GM12878 (cell line): ENCODE data around the gene IMMP2L. TPM values are rescaled to one million over a fixed set of nuclear protein-coding genes. Genes with fewer than 3 reads are reported as not detected.
A peak's percentile ranks its signal among the peaks of the same experiment; 100 is the strongest.

Source experiments
- ATAC-seq: fragments of 200-7000 bp; cut with Tn5 transposase; 3 replicates; pipeline ENCODE4 v1.9.1; 2020; ENCODE audit warnings: mild to moderate bottlenecking, moderate library complexity
- BruUV-seq: library from RNA; stranded (reverse); fragments of 400-500 nt; replicated peaks from 2 replicates; lab custom pipeline; 2021; lab: Mats Ljungman, UMichigan
- CTCF ChIA-PET: fragments of 300-600 bp; sonication (Branson Sonifier 250); formaldehyde crosslinking; extraction: SDS; loops from one replicate; lab custom pipeline; 2021; ENCODE audit warnings: inconsistent platforms; lab: Yijun Ruan, JAX
- POLR2A ChIA-PET: fragments of 350-600 bp; formaldehyde crosslinking; extraction: SDS; loops from one replicate; lab custom pipeline; 2021; ENCODE audit warnings: inconsistent platforms; lab: Charles Lee
- RAD21 ChIA-PET: fragments of 300-600 bp; sonication (Branson Sonifier 250); formaldehyde crosslinking; loops from one replicate; lab custom pipeline; 2023; ENCODE audit warnings: antibody characterized with exemption; ENCODE audit not compliant: unreplicated experiment; lab: Charles Lee
- SMC1A ChIA-PET: fragments of 300-600 bp; sonication (Branson Sonifier 250); formaldehyde crosslinking; loops from one replicate; lab custom pipeline; 2023; ENCODE audit not compliant: unreplicated experiment, uncharacterized antibody; lab: Charles Lee
- DNase-seq: peaks from one replicate; pipeline ENCODE4 v3.0.0-alpha.2; 2011; ENCODE audit warnings: low read depth, low spot score
- FAIRE-seq: peaks from 3 replicates; lab custom pipeline; 2011; peaks lifted over from hg19 to GRCh38; lab: Jason Lieb, UNC
- H2AFZ ChIP-seq: 2 replicates; pipeline ENCODE4 v1.6.0; 2011; ENCODE audit warnings: low read depth, low read length, control low read depth; ENCODE audit not compliant: control insufficient read depth
- H3K27ac ChIP-seq: 2 replicates; pipeline ENCODE4 v1.5.1; 2011; ENCODE audit warnings: control low read depth; ENCODE audit not compliant: control insufficient read depth, insufficient read depth
- H3K27me3 ChIP-seq, 2 experiments: replicated peaks in 1 of 2; 2 replicates each; pipeline versions ENCODE4 v1.6.0 to v1.6.1; 2011; ENCODE audit warnings: low read length in 1 of 2; ENCODE audit not compliant: control insufficient read depth in 2 of 2, insufficient read depth in 2 of 2
- H3K36me3 ChIP-seq, 2 experiments: 2 replicates each; pipeline ENCODE4 v1.5.1; 2011; ENCODE audit warnings: low read length in 1 of 2; ENCODE audit not compliant: control insufficient read depth in 2 of 2, insufficient read depth in 2 of 2
- H3K4me1 ChIP-seq: 2 replicates; pipeline ENCODE4 v1.6.1; 2011; ENCODE audit warnings: mild to moderate bottlenecking, low read length, moderate library complexity, mixed read lengths; ENCODE audit not compliant: control insufficient read depth, insufficient read depth
- H3K4me2 ChIP-seq: 2 replicates; pipeline ENCODE4 v1.6.0; 2011; ENCODE audit warnings: control low read depth; ENCODE audit not compliant: control insufficient read depth, insufficient read depth
- H3K4me3 ChIP-seq: fragments of 200-600 bp; sonication (generic); 2 replicates; pipeline ENCODE4 v1.5.1; 2016
- H3K79me2 ChIP-seq: 2 replicates; pipeline ENCODE4 v1.6.0; 2011; ENCODE audit warnings: low read length; ENCODE audit not compliant: control insufficient read depth, insufficient read depth
- H3K9ac ChIP-seq: 2 replicates; pipeline ENCODE4 v1.8.0; 2011; ENCODE audit warnings: low read length, control low read depth, mixed read lengths; ENCODE audit not compliant: control insufficient read depth, insufficient read depth
- H3K9me3 ChIP-seq: replicated peaks from 3 replicates; pipeline ENCODE4 v1.5.1; 2011; ENCODE audit warnings: mild to moderate bottlenecking, low read length; ENCODE audit not compliant: control insufficient read depth, insufficient read depth
- H4K20me1 ChIP-seq: 2 replicates; pipeline ENCODE4 v1.6.0; 2011; ENCODE audit not compliant: control insufficient read depth, insufficient read depth
- ATF7 ChIP-seq: fragments of 450-650 bp; IDR thresholded peaks from 2 replicates; pipeline ENCODE4 v1.6.1; 2016; ENCODE audit warnings: low read depth, mild to moderate bottlenecking
- BHLHE40 ChIP-seq, 2 experiments: fragments of 450-650 bp in 1 of 2; IDR thresholded peaks; 2 replicates each; pipeline ENCODE4 v1.6.1; 2011 to 2017; ENCODE audit warnings: low read depth in 2 of 2, borderline replicate concordance in 1 of 2, improper control_type of control experiment in 1 of 2, low read length in 1 of 2, mild to moderate bottlenecking in 1 of 2
- CHD2 ChIP-seq: IDR thresholded peaks from 2 replicates; pipeline ENCODE4 v1.6.1; 2011; ENCODE audit warnings: low read depth, low read length, improper control_type of control experiment, borderline replicate concordance
- CREB1 ChIP-seq: IDR thresholded peaks from 2 replicates; pipeline ENCODE4 v1.6.1; 2012; ENCODE audit warnings: low read depth, mild to moderate bottlenecking, inconsistent platforms
- DPF2 ChIP-seq: fragments of 450-650 bp; IDR thresholded peaks from 2 replicates; pipeline ENCODE4 v1.6.1; 2017; ENCODE audit warnings: mild to moderate bottlenecking
- JUNB ChIP-seq: IDR thresholded peaks from 2 replicates; pipeline ENCODE4 v1.6.1; 2016; ENCODE audit warnings: antibody characterized with exemption, mild to moderate bottlenecking
- MTA3 ChIP-seq: IDR thresholded peaks from 2 replicates; pipeline ENCODE4 v1.6.1; 2012; ENCODE audit warnings: low read length, inconsistent platforms, borderline replicate concordance
- NFIC ChIP-seq: IDR thresholded peaks from 2 replicates; pipeline ENCODE4 v1.6.1; 2012; ENCODE audit warnings: low read depth, mild to moderate bottlenecking, inconsistent platforms, low read length, moderate library complexity
- PAX8 ChIP-seq: fragments of 450-650 bp; IDR thresholded peaks from 2 replicates; pipeline ENCODE4 v1.6.1; 2017; ENCODE audit warnings: mild to moderate bottlenecking, moderate library complexity
- RAD51 ChIP-seq: fragments of 450-650 bp; IDR thresholded peaks from 2 replicates; pipeline ENCODE4 v1.6.1; 2016; ENCODE audit warnings: moderate library complexity, mild to moderate bottlenecking, inconsistent platforms
- SIN3A ChIP-seq: IDR thresholded peaks from 2 replicates; pipeline ENCODE4 v1.6.1; 2012; ENCODE audit warnings: low read depth, low read length, improper control_type of control experiment
- SUZ12 ChIP-seq: fragments of 200-600 bp; sonication (generic); IDR thresholded peaks from one replicate; pipeline ENCODE4 v1.6.1; 2018; ENCODE audit warnings: antibody characterized with exemption, mild to moderate bottlenecking; ENCODE audit not compliant: unreplicated experiment
- YBX1 ChIP-seq: fragments of 450-650 bp; IDR thresholded peaks from 2 replicates; pipeline ENCODE4 v1.6.1; 2016; ENCODE audit warnings: antibody characterized with exemption
- ZBED1 ChIP-seq: IDR thresholded peaks from 2 replicates; pipeline ENCODE4 v1.6.1; 2016; ENCODE audit warnings: borderline replicate concordance
- ZNF384 ChIP-seq: IDR thresholded peaks from 2 replicates; pipeline ENCODE4 v1.6.1; 2012; ENCODE audit warnings: low read depth, mild to moderate bottlenecking, low read length, improper control_type of control experiment, borderline replicate concordance
- ZSCAN29 ChIP-seq: fragments of 450-650 bp; IDR thresholded peaks from 2 replicates; pipeline ENCODE4 v1.6.1; 2017; ENCODE audit warnings: mild to moderate bottlenecking, moderate library complexity
- WGBS: methylation state at CpG from one replicate; pipeline ENCODE4 v1.1.6; 2016; ENCODE audit warnings: low lambda C conversion rate; ENCODE audit not compliant: insufficient replicate concordance, insufficient coverage; ENCODE audit errors: missing lambda C conversion rate; 5-methylcytosine and 5-hydroxymethylcytosine counted together
- in situ Hi-C: fragments of 300-500 bp; cut with MboI; formaldehyde crosslinking; loops from 9 replicates; pipeline ENCODE4 v1.14.3; 2018; ENCODE audit warnings: mixed read lengths
- intact Hi-C: fragments of 100-400 bp; cut with micrococcal nuclease; formaldehyde crosslinking; loops from one replicate; pipeline ENCODE4 v1.14.2; 2022; ENCODE audit not compliant: unreplicated experiment
- polyA plus RNA-seq, 11 experiments: library from polyadenylated mRNA; depleted of rRNA in 4 of 11; unstranded in 6 of 11; stranded (reverse) in 5 of 11; fragments of >200 nt; fragmentation: Nextera tagmentation in 4 of 11; fragmentation: Illumina TruSeq in 1 of 11; extraction: Ambion mirVana in 4 of 11; extraction: Trizol in 1 of 11; gene quantifications; 1 replicate in 1 of 11; 2 replicates in 10 of 11; pipeline versions ENCODE4 v1.2.1 to v1.2.3, GENCODE V29; 2011 to 2016; ENCODE audit warnings: inconsistent platforms in 2 of 11, missing spikeins in 2 of 11, low read depth in 1 of 11
- total RNA-seq, 4 experiments: library from RNA; depleted of rRNA in 3 of 4; stranded (reverse); fragments of >200 nt in 3 of 4; fragmentation: Illumina TruSeq in 1 of 4; extraction: Trizol in 1 of 4; gene quantifications; 2 replicates each; pipeline versions ENCODE4 v1.2.1 to v1.2.3, GENCODE V29; 2013 to 2021
- TF ChIP-seq, protein P1 (sequence below): fragments of 450-650 bp; IDR thresholded peaks from 2 replicates; pipeline ENCODE4 v1.6.1; 2016; ENCODE audit warnings: mild to moderate bottlenecking
- TF ChIP-seq, protein P2 (sequence below): fragments of 450-650 bp; IDR thresholded peaks from 2 replicates; pipeline ENCODE4 v1.6.1; 2016; ENCODE audit warnings: mild to moderate bottlenecking, moderate library complexity, borderline replicate concordance
- TF ChIP-seq, protein P3 (sequence below): IDR thresholded peaks from 2 replicates; pipeline ENCODE4 v1.6.1; 2012; ENCODE audit warnings: low read length, inconsistent platforms

Gene IMMP2L
- total and polyA plus RNA-seq, 10 of the 15 experiments (the other 5 are each of a cell fraction or from before 2014, with no cell fraction given) = 12.6 to 46.3 (median 19.6) TPM

DNA sequence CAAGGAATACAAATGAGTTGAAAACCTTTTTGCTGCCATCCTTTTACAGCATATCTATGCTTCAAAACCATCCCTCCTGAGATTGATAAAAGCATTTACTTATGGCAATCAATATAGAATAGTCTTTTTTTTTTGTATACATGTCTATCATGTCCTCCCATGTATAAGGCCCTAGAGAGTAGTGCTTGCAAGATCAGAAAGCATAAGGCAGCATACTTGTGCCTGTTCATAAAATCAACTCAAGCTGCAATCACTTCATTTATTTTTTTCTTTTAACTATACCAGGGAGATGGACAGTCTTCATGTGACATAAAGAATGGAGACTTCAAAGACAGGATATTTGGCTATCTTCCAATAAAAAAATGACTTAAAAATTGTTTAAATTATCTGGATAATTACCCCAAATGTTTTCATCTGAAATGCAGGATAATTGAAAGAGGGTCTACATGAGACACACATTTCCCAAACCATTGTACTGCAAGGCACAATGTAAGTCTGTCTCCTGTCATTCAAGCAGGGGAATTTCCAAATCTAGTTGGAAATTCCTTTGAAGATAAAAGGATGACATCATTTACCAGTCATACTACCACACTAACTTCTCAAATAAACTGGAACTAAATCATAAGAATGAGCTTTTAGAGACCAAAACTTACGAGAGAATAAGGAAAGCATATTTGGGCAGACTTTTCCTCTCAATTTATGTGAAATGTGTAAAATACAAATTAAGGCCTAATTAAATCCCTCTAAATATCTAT is 448.9 kb downstream of the IMMP2L start:
- ChIA-PET POLR2A (no interaction called here), CTCF (interaction anchor here (1.2 kb wide), 1 partner anchor 14 kb away, joined by 7 read pairs; no protein-coding TSS in a partner anchor), SMC1A (interaction anchor here (1.0 to 3.6 kb wide), 4 partner anchors 9 to 29 kb away, joined by 3 to 22 read pairs (median 5); no protein-coding TSS in a partner anchor), RAD21 (interaction anchor here (0.6 to 2.2 kb wide), 2 partner anchors 25 to 429 kb away, joined by 3 to 10 read pairs; no protein-coding TSS in a partner anchor)
- Histone ChIP-seq H3K9me3 (no peaks in the 10 kb centered on the region), H3K4me2 (no peak overlapping the region), H4K20me1 (no peaks in the 10 kb centered on the region), H2AFZ (no peak overlapping the region), H3K4me3 (no peak overlapping the region), H3K36me3 (no peaks in the 10 kb centered on the region), H3K9ac (no peak overlapping the region), H3K27ac (no peak overlapping the region), H3K4me1 (no peaks in the 10 kb centered on the region), H3K27me3 (no peaks in the 10 kb centered on the region), H3K79me2 (no peaks in the 10 kb centered on the region)
- 5% methylated on average over 1 of the region's 1 CpG for WGBS
- intact Hi-C loops = no loop called here
- FAIRE-seq (peak; percentile 23), ATAC-seq (peak; percentile 86), DNase-seq (no peak)
- BruUV-seq = no TSS peak
- in situ Hi-C loops = no loop called here
- no peak for TF ChIP-seq RAD51
- TF ChIP-seq, protein P1, sequence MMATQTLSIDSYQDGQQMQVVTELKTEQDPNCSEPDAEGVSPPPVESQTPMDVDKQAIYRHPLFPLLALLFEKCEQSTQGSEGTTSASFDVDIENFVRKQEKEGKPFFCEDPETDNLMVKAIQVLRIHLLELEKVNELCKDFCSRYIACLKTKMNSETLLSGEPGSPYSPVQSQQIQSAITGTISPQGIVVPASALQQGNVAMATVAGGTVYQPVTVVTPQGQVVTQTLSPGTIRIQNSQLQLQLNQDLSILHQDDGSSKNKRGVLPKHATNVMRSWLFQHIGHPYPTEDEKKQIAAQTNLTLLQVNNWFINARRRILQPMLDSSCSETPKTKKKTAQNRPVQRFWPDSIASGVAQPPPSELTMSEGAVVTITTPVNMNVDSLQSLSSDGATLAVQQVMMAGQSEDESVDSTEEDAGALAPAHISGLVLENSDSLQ = peak; percentile 92
- TF ChIP-seq YBX1 = no peak
- TF ChIP-seq JUNB = peak; percentile 78
- TF ChIP-seq ATF7 = peak; percentile 97
- TF ChIP-seq PAX8 = no peak
- TF ChIP-seq CREB1 = peak; percentile 57; the same call in 1 of the 2 replicates
- TF ChIP-seq SUZ12 = no peak
- no peak for TF ChIP-seq ZBED1
- no peak for TF ChIP-seq CHD2
- TF ChIP-seq NFIC = peak; percentile 62; the same call in 1 of the 2 replicates
- TF ChIP-seq DPF2 = peak; percentile 31; the same call in 1 of the 2 replicates
- no peak for TF ChIP-seq SIN3A
- TF ChIP-seq ZSCAN29 = 0 out of 2 replicates have a peak, but pooled peaks have one; percentile 69
- TF ChIP-seq, protein P2, sequence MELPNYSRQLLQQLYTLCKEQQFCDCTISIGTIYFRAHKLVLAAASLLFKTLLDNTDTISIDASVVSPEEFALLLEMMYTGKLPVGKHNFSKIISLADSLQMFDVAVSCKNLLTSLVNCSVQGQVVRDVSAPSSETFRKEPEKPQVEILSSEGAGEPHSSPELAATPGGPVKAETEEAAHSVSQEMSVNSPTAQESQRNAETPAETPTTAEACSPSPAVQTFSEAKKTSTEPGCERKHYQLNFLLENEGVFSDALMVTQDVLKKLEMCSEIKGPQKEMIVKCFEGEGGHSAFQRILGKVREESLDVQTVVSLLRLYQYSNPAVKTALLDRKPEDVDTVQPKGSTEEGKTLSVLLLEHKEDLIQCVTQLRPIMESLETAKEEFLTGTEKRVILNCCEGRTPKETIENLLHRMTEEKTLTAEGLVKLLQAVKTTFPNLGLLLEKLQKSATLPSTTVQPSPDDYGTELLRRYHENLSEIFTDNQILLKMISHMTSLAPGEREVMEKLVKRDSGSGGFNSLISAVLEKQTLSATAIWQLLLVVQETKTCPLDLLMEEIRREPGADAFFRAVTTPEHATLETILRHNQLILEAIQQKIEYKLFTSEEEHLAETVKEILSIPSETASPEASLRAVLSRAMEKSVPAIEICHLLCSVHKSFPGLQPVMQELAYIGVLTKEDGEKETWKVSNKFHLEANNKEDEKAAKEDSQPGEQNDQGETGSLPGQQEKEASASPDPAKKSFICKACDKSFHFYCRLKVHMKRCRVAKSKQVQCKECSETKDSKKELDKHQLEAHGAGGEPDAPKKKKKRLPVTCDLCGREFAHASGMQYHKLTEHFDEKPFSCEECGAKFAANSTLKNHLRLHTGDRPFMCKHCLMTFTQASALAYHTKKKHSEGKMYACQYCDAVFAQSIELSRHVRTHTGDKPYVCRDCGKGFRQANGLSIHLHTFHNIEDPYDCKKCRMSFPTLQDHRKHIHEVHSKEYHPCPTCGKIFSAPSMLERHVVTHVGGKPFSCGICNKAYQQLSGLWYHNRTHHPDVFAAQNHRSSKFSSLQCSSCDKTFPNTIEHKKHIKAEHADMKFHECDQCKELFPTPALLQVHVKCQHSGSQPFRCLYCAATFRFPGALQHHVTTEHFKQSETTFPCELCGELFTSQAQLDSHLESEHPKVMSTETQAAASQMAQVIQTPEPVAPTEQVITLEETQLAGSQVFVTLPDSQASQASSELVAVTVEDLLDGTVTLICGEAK = no peak
- no peak for TF ChIP-seq MTA3
- TF ChIP-seq BHLHE40 (IDR thresholded peaks at IDR 0.05; ENCODE audit: borderline replicate concordance in 1 of 2, low read depth in 2 of 2, low read length in 1 of 2) = no peak
- TF ChIP-seq, protein P3, sequence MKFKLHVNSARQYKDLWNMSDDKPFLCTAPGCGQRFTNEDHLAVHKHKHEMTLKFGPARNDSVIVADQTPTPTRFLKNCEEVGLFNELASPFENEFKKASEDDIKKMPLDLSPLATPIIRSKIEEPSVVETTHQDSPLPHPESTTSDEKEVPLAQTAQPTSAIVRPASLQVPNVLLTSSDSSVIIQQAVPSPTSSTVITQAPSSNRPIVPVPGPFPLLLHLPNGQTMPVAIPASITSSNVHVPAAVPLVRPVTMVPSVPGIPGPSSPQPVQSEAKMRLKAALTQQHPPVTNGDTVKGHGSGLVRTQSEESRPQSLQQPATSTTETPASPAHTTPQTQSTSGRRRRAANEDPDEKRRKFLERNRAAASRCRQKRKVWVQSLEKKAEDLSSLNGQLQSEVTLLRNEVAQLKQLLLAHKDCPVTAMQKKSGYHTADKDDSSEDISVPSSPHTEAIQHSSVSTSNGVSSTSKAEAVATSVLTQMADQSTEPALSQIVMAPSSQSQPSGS = peak; percentile 81
- no peak for TF ChIP-seq ZNF384
